Adrenal gland (tissue), 12 donors: ENCODE results near the gene RHOBTB1. TPM values are rescaled to one million over a fixed set of nuclear protein-coding genes. Genes with fewer than 3 reads are reported as not detected.
A peak's percentile ranks its signal among the peaks of the same experiment; 100 is the strongest.

Experiments
- DNase-seq, 7 donors: peaks; one replicate each; pipeline ENCODE4 v3.0.0-alpha.2; 2019 to 2020
- H3K27ac ChIP-seq, 5 donors: fragments of 200-600 bp; sonication (generic) in 4 of 5; 1 replicate in 3 of 5; 2 replicates in 2 of 5; pipeline versions ENCODE4 v1.5.1 to v1.8.0; 2016 to 2020; ENCODE audit warnings: mild to moderate bottlenecking in 1 of 5
- H3K27me3 ChIP-seq: fragments of 200-600 bp; 2 replicates; pipeline ENCODE4 v1.8.0; 2021
- H3K36me3 ChIP-seq, 2 donors: fragments of 200-600 bp; replicated peaks in 1 of 2; 1 replicate in 1 of 2; 2 replicates in 1 of 2; pipeline versions ENCODE4 v1.5.1 to v1.8.0; 2018 to 2022
- H3K4me1 ChIP-seq, 2 donors: fragments of 200-600 bp; replicated peaks in 1 of 2; 1 replicate in 1 of 2; 2 replicates in 1 of 2; pipeline versions ENCODE4 v1.5.1 to v1.8.0; 2018 to 2021
- H3K4me3 ChIP-seq, 4 donors: fragments of 200-600 bp; sonication (generic) in 3 of 4; one replicate each; pipeline ENCODE4 v1.5.1; 2016 to 2018
- H3K9me3 ChIP-seq, 3 donors: fragments of 200-600 bp; sonication (generic) in 1 of 3; replicated peaks in 1 of 3; 1 replicate in 2 of 3; 2 replicates in 1 of 3; pipeline versions ENCODE4 v1.5.1 to v1.8.0; 2016 to 2021
- POLR2A ChIP-seq, 2 donors: fragments of 450-650 bp; IDR thresholded peaks; one replicate each; pipeline ENCODE4 v1.6.1; 2017; ENCODE audit warnings: antibody characterized with exemption in 2 of 2, mild to moderate bottlenecking in 2 of 2, moderate library complexity in 1 of 2
- WGBS, 4 donors: extraction: QIAGEN DNeasy Blood & Tissue Kit in 2 of 4; methylation state at CpG; one replicate each; pipeline versions ENCODE4 v1.1.5 to v1.1.7; 2013 to 2017; 5-methylcytosine and 5-hydroxymethylcytosine counted together
- intact Hi-C, 2 donors: fragments of 100-400 bp; cut with DNase I; formaldehyde crosslinking; loops; one replicate each; pipeline versions ENCODE4 v1.14.1 to v1.15.0; 2022 to 2023
- polyA plus RNA-seq, 3 donors: library from polyadenylated mRNA; stranded (reverse); fragments of 200-250 nt in 2 of 3; fragments of 350-450 nt in 1 of 3; fragmentation: Illumina TruSeq in 1 of 3; extraction: RNeasy Lipid Tissue Mini Kit (QIAGEN cat#74804) in 1 of 3; gene quantifications; one replicate each; pipeline ENCODE4 v1.2.3, GENCODE V29; 2013 to 2014
- total RNA-seq, 9 donors: library from RNA; depleted of rRNA in 4 of 9; stranded (reverse); fragments of >200 nt in 4 of 9; fragments of 120-200 nt in 1 of 9; fragmentation: NEBNext Ultra II Directional in 1 of 9; extraction: Animal tissue kit (Norgen Biotek cat#: 25700) in 1 of 9; gene quantifications; one replicate each; pipeline versions ENCODE4 v1.1.0 to v1.2.4, GENCODE V29; 2013 to 2023
- TF ChIP-seq, protein P1 (sequence below), 6 experiments: fragments of 450-650 bp in 4 of 6; fragments of 200-600 bp in 2 of 6; sonication (generic) in 1 of 6; IDR thresholded peaks; 1 replicate in 5 of 6; 2 replicates in 1 of 6; pipeline versions ENCODE4 v1.5.1 to v1.8.0; 2016 to 2021; ENCODE audit warnings: antibody characterized with exemption in 6 of 6, mild to moderate bottlenecking in 2 of 6, moderate library complexity in 1 of 6
- donor health status: healthy with polysubstance abuse.
- donor health status: Bipolar disorder and iron deficiency.
- donor health status: DM: yes; HTN: yes; CAD: no.
- donor health status: DM: no; HTN: no; CAD: no.
- donor health status: DM: no; HTN: no; CAD: no.
- donor health status: DM: yes; HTN: yes; CAD: no.

Gene RHOBTB1
- total and polyA plus RNA-seq, 12 donors: 7.9 to 122 (median 26.6) TPM

DNA sequence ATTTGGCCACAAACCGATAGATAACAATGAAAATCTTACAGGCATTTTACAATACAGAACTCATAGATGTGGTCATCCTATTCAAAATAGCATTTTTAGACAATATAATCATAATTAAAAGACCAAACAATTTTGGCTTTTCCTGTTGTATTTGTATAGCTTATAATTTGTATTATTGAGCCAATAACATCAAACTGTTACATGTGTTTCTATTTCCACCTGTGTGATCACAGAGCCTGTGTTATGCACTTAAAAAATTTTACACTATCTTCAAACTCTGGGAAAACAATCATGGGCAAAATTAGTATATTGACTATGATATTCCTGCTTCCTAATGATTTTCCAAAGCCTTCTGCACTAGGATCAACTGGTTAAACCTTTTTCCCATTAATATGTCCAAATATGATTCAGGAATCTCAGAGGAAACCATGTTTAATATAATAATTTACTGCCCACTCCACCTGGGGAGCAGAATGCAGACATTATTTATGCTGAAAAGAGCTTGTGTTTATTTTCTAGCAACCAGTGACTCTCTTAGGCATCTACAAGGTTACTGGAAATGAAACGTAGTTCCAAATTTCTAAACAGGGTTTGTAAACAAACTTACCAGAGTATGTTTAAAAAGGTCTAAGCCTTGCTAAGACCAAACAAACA lies 1.7 kb downstream of the RHOBTB1 start:
- WGBS, 4 donors: 17 to 23% (median 21%) methylated on average over 2 of the region's 2 CpGs
- peak overlapping the region; percentile 96 to 100 (median 99) for H3K27ac ChIP-seq

GRCh38 chr10:60940446-60940845 lies 3.5 kb downstream of the RHOBTB1 start:
- no peak for TF ChIP-seq POLR2A (IDR thresholded peaks at IDR 0.05)
- TF ChIP-seq, protein P1, sequence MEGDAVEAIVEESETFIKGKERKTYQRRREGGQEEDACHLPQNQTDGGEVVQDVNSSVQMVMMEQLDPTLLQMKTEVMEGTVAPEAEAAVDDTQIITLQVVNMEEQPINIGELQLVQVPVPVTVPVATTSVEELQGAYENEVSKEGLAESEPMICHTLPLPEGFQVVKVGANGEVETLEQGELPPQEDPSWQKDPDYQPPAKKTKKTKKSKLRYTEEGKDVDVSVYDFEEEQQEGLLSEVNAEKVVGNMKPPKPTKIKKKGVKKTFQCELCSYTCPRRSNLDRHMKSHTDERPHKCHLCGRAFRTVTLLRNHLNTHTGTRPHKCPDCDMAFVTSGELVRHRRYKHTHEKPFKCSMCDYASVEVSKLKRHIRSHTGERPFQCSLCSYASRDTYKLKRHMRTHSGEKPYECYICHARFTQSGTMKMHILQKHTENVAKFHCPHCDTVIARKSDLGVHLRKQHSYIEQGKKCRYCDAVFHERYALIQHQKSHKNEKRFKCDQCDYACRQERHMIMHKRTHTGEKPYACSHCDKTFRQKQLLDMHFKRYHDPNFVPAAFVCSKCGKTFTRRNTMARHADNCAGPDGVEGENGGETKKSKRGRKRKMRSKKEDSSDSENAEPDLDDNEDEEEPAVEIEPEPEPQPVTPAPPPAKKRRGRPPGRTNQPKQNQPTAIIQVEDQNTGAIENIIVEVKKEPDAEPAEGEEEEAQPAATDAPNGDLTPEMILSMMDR (IDR thresholded peaks at IDR 0.05): no peak
- no peak for DNase-seq
- H3K27ac ChIP-seq: no peak overlapping the region
- no peaks in the 10 kb centered on the region for H3K27me3 ChIP-seq
- intact Hi-C loops: loop anchor here in 1 of 2 donors (10.0 kb wide), 1 partner anchor 56 kb away; no protein-coding TSS in a partner anchor
- H3K4me3 ChIP-seq: no peak overlapping the region
- no peaks in the 10 kb centered on the region for H3K9me3 ChIP-seq
- H3K36me3 ChIP-seq: no peaks in the 10 kb centered on the region
- peaks cover 0 to 48% of the 10 kb centered on the region in 2 donors for H3K4me1 ChIP-seq
- WGBS, 4 donors: 66 to 85% (median 78%) methylated on average over 3 of the region's 3 CpGs

More for the DNA sequence above, 1.7 kb downstream of the RHOBTB1 start:
- no peak for TF ChIP-seq POLR2A (IDR thresholded peaks at IDR 0.05)
- TF ChIP-seq, protein P1 (IDR thresholded peaks at IDR 0.05): no peak
- intact Hi-C loops: loop anchor here in 1 of 2 donors (10.0 kb wide), 1 partner anchor 57 kb away; no protein-coding TSS in a partner anchor
- Histone ChIP-seq H3K4me3 (peak overlapping the region in 2 of 4 donors; percentile 80 to 94), H3K27me3 (no peaks in the 10 kb centered on the region), H3K9me3 (no peaks in the 10 kb centered on the region), H3K4me1 (peaks cover 0 to 41% of the 10 kb centered on the region in 2 donors), H3K36me3 (no peaks in the 10 kb centered on the region)
- DNase-seq: no peak

GRCh38 chr10:60937784-60938654 lies 6.0 kb downstream of the RHOBTB1 start:
- Histone ChIP-seq H3K27ac (peak overlapping the region in 1 of 5 donors; percentile 32), H3K36me3 (no peaks in the 10 kb centered on the region), H3K4me1 (peaks cover 4 to 42% of the 10 kb centered on the region in 2 donors), H3K27me3 (no peaks in the 10 kb centered on the region), H3K9me3 (no peaks in the 10 kb centered on the region), H3K4me3 (no peak overlapping the region)
- no peak for DNase-seq
- no peak for TF ChIP-seq POLR2A (IDR thresholded peaks at IDR 0.05)
- TF ChIP-seq, protein P1 (IDR thresholded peaks at IDR 0.05): no peak
- intact Hi-C loops: no loop called here
- WGBS, 4 donors: 75 to 91% (median 84%) methylated on average over 5 of the region's 5 CpGs

GRCh38 chr10:60937022-60937421 lies 7.0 kb downstream of the RHOBTB1 start:
- intact Hi-C loops: no loop called here
- Histone ChIP-seq H3K9me3 (no peaks in the 10 kb centered on the region), H3K4me1 (peaks cover 4 to 35% of the 10 kb centered on the region in 2 donors), H3K4me3 (no peak overlapping the region), H3K36me3 (no peaks in the 10 kb centered on the region), H3K27me3 (no peaks in the 10 kb centered on the region), H3K27ac (peak overlapping the region in 1 of 5 donors; percentile 32)
- TF ChIP-seq, protein P1 (IDR thresholded peaks at IDR 0.05): no peak
- TF ChIP-seq POLR2A (IDR thresholded peaks at IDR 0.05): no peak
- 46 to 56% (median 52%) methylated on average over 4 of the region's 4 CpGs for WGBS, 4 donors
- DNase-seq: no peak
